Smooth muscle cell (in vitro differentiated cells): ENCODE data around the gene EEF1E1. TPM values are rescaled to one million over a fixed set of nuclear protein-coding genes. Genes with fewer than 3 reads are reported as not detected.
"Not testable (repeated sequence)": the region's sequence is repeated elsewhere in the genome, so short reads cannot be mapped to it uniquely, and the experiment has no call there.

Experiments used
- DNase-seq: peaks from one replicate; lab custom pipeline; 2025; ENCODE audit not compliant: unreplicated experiment; lab: John Stamatoyannopoulos, UW
- H2AFZ ChIP-seq: fragments of 200-600 bp; sonication (generic); 2 replicates; pipeline ENCODE4 v1.6.0; 2016; ENCODE audit warnings: antibody characterized with exemption, low read depth, mild to moderate bottlenecking
- H3F3A ChIP-seq: fragments of 200-600 bp; sonication (generic); 2 replicates; pipeline ENCODE4 v1.6.0; 2017; ENCODE audit warnings: antibody characterized with exemption, low read depth
- H3K27ac ChIP-seq: fragments of 200-600 bp; sonication (generic); 2 replicates; pipeline ENCODE4 v1.5.1; 2016; ENCODE audit warnings: low read depth, mild to moderate bottlenecking
- H3K27me3 ChIP-seq: fragments of 200-600 bp; sonication (generic); 2 replicates; pipeline ENCODE4 v1.6.1; 2016; ENCODE audit warnings: low read depth, mild to moderate bottlenecking
- H3K36me3 ChIP-seq: fragments of 200-600 bp; sonication (generic); 2 replicates; pipeline ENCODE4 v1.5.1; 2016; ENCODE audit warnings: low read depth
- H3K4me1 ChIP-seq: fragments of 200-600 bp; sonication (generic); 2 replicates; pipeline ENCODE4 v1.5.1; 2016; ENCODE audit warnings: low read depth
- H3K4me2 ChIP-seq: fragments of 200-600 bp; sonication (generic); 2 replicates; pipeline ENCODE4 v1.6.0; 2016; ENCODE audit warnings: mild to moderate bottlenecking
- H3K4me3 ChIP-seq: fragments of 200-600 bp; sonication (generic); 2 replicates; pipeline ENCODE4 v1.5.1; 2016; ENCODE audit warnings: mild to moderate bottlenecking
- H3K79me2 ChIP-seq: fragments of 200-600 bp; sonication (generic); 2 replicates; pipeline ENCODE4 v1.6.0; 2016; ENCODE audit warnings: low read depth, mild to moderate bottlenecking
- H3K9ac ChIP-seq: fragments of 200-600 bp; sonication (generic); 2 replicates; pipeline ENCODE4 v1.6.0; 2016; ENCODE audit warnings: low read depth
- H3K9me3 ChIP-seq: fragments of 200-600 bp; sonication (generic); replicated peaks from 2 replicates; pipeline ENCODE4 v1.5.1; 2016; ENCODE audit warnings: low read depth
- H4K20me1 ChIP-seq: fragments of 200-600 bp; sonication (generic); 2 replicates; pipeline ENCODE4 v1.6.0; 2016; ENCODE audit warnings: low read depth
- WGBS: methylation state at CpG from one replicate; pipeline ENCODE4 v1.1.7; 2016; ENCODE audit warnings: low lambda C conversion rate; 5-methylcytosine and 5-hydroxymethylcytosine counted together
- polyA plus RNA-seq: library from polyadenylated mRNA; unstranded; fragments of >200 nt; fragmentation: Nextera tagmentation; extraction: Ambion mirVana; gene quantifications from 2 replicates; pipeline ENCODE4 v1.2.1, GENCODE V29; 2016
- total RNA-seq: library from RNA; depleted of rRNA; stranded (reverse); fragments of >200 nt; gene quantifications from 2 replicates; pipeline ENCODE4 v1.2.3, GENCODE V29; 2014
- TF ChIP-seq, protein P1 (sequence below): fragments of 200-600 bp; sonication (generic); IDR thresholded peaks from 2 replicates; pipeline ENCODE4 v1.5.1; 2017; ENCODE audit warnings: borderline replicate concordance, mild to moderate bottlenecking, antibody characterized with exemption; ENCODE audit not compliant: insufficient read depth, poor library complexity, severe bottlenecking

The EEF1E1 gene
- total and polyA plus RNA-seq, 2 experiments from 2014 or later = 20.9 to 45.5 TPM

DNA sequence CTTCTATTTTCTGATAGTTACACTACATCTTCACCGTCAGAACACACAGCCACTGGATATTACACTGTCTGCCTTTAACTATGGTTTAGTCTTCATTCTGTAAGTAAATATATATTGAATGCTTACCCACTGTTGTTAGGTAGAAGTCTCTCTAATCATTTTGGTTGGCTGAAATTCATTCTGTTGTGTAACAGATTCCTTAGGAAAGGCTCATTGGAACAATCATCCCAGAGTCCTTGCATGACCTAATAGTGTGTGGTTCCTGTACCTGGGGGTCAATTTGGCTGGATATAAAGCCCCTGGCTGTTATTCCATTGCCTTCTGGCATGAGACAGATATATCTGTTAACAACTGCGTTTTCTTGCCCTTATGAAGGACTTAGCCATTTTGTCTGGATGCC lies 48.1 kb downstream of the EEF1E1 start:
- TF ChIP-seq, protein P1, sequence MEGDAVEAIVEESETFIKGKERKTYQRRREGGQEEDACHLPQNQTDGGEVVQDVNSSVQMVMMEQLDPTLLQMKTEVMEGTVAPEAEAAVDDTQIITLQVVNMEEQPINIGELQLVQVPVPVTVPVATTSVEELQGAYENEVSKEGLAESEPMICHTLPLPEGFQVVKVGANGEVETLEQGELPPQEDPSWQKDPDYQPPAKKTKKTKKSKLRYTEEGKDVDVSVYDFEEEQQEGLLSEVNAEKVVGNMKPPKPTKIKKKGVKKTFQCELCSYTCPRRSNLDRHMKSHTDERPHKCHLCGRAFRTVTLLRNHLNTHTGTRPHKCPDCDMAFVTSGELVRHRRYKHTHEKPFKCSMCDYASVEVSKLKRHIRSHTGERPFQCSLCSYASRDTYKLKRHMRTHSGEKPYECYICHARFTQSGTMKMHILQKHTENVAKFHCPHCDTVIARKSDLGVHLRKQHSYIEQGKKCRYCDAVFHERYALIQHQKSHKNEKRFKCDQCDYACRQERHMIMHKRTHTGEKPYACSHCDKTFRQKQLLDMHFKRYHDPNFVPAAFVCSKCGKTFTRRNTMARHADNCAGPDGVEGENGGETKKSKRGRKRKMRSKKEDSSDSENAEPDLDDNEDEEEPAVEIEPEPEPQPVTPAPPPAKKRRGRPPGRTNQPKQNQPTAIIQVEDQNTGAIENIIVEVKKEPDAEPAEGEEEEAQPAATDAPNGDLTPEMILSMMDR = no peak
- WGBS = 98% methylated on average over 2 of the region's 2 CpGs
- DNase-seq = no peak
- Histone ChIP-seq H3K9ac (no peak overlapping the region), H3K27ac (no peak overlapping the region), H3K4me1 (no peaks in the 10 kb centered on the region), H3K4me2 (no peak overlapping the region), H3K27me3 (no peaks in the 10 kb centered on the region), H2AFZ (no peak overlapping the region), H3K9me3 (no peaks in the 10 kb centered on the region), H3K4me3 (no peak overlapping the region), H3K79me2 (no peaks in the 10 kb centered on the region), H3K36me3 (no peaks in the 10 kb centered on the region), H4K20me1 (no peaks in the 10 kb centered on the region), H3F3A (no peaks in the 10 kb centered on the region)

DNA sequence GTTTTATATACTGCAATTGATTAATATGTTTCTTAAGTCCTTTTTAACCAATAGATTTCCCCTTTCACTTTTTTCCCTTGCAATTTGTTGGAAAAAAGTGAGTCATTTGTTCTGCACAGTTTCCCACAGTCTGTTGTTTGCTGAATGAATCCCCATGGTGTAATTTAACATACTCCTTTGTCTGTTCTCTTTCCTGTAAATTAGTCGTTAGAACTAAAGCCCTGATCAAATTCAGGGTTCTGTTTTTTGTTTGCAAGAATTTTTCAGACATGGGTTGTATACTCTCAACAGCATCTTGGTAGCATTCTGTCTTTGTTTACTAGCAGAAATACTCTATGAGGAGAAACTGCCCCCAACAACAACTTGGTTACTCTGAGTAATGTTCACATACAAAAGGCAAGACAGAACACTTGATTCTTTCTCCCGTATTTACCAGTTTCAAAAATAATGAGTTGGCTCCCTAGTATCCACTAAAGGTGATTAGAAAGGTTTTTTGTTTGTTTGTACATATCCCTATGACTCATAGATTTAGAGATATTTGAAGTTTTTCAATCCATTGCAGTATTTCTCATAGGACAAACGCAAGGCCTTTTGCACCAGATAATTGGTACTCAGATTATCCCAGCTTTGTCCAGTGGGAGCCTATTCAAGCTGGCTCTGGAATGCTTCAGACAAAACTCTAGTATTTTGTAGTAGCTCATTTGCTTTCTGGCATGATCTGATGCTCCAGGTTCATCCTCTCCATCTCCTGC lies 54.6 kb downstream of the EEF1E1 start:
- WGBS = 44% methylated on average over 3 of the region's 3 CpGs
- H2AFZ ChIP-seq = no peak overlapping the region
- no peaks in the 10 kb centered on the region for H3K79me2 ChIP-seq
- no peak overlapping the region for H3K4me2 ChIP-seq
- H3K4me1 ChIP-seq = peaks cover 9% of the 10 kb centered on the region
- no peaks in the 10 kb centered on the region for H3K9me3 ChIP-seq
- no peak for DNase-seq
- no peak overlapping the region for H3K9ac ChIP-seq
- H3K27ac ChIP-seq = peak overlapping the region; percentile 11
- H3K27me3 ChIP-seq = no peaks in the 10 kb centered on the region
- no peaks in the 10 kb centered on the region for H3K36me3 ChIP-seq
- no peak overlapping the region for H3K4me3 ChIP-seq
- TF ChIP-seq, protein P1 = no peak
- H4K20me1 ChIP-seq = no peaks in the 10 kb centered on the region
- H3F3A ChIP-seq = no peaks in the 10 kb centered on the region

DNA sequence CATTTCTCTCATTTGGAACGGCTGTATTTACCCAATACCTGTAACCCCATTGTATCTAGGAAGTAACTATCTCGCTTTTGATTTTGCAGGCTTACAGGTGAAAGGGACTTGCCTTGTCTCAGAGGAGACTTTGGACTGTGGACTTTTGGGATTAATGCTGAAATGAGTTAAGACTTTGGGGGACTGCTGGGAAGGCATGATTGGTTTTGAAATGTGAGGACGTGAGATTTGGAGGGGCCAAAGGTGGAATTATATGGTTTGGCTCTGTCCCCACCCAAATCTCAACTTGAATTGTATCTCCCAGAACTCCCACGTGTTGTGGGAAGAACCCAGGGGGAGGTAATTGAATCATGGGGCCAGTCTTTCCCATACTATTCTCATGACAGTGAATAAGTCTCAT lies 56.6 kb downstream of the EEF1E1 start:
- H3K36me3 ChIP-seq, H3K4me3 ChIP-seq, H3K27ac ChIP-seq, H3K4me2 ChIP-seq, H3K9ac ChIP-seq, H3K9me3 ChIP-seq, H3K79me2 ChIP-seq, H4K20me1 ChIP-seq, H3K27me3 ChIP-seq, H2AFZ ChIP-seq, DNase-seq, H3F3A ChIP-seq, H3K4me1 ChIP-seq: not testable (repeated sequence)
- WGBS = over 99% methylated on average over 4 of the region's 4 CpGs

DNA sequence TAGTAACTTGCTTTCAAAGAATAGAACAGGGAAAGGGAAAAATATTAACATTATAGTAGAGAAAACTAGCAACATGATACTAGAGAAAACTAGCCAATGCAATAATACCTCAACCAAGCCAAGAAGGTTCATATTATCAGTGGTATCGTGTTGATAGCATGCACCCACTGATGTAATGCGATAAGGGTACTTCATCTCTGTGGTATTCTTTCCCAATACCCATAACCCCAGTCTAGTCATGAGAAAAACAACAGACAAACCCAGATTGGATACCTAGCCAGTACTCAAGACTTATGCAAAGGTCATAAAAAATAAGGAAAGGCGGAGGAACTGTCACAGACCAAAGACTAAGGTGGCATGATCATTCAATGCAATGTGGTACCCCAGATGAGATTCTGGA lies 59.1 kb downstream of the EEF1E1 start:
- TF ChIP-seq, protein P1 = no peak
- Histone ChIP-seq H3K4me3 (no peak overlapping the region), H3K4me1 (peaks cover 7% of the 10 kb centered on the region), H3K9me3 (no peaks in the 10 kb centered on the region), H4K20me1 (no peaks in the 10 kb centered on the region), H3F3A (no peaks in the 10 kb centered on the region), H3K79me2 (peaks cover 3% of the 10 kb centered on the region), H3K4me2 (no peak overlapping the region), H2AFZ (no peak overlapping the region), H3K36me3 (peaks cover 13% of the 10 kb centered on the region), H3K27me3 (no peaks in the 10 kb centered on the region), H3K9ac (no peak overlapping the region), H3K27ac (no peak overlapping the region)
- DNase-seq = no peak
- WGBS = 82% methylated on average over 3 of the region's 3 CpGs
